ENCODE data around the gene NHEJ1.

GRCh38 chr2:219124381-219125110 lies 36.1 kb downstream of the NHEJ1 start:
- TF ChIP-seq EZH2 (IDR thresholded peaks at IDR 0.05) (no peak), POLR2AphosphoS5 (IDR thresholded peaks at IDR 0.05; ENCODE audit: borderline replicate concordance, low read depth, low read length) (no peak)

All from SK-N-MC (cell line).